ENCODE measurements around the gene ELP1. TPM values are rescaled to one million over a fixed set of nuclear protein-coding genes. Genes with fewer than 3 reads are reported as not detected.

Gene ELP1
- total RNA-seq, 4 donors from 2014 or later, result 15.2 to 23.3 (median 18.9) TPM

GRCh38 chr9:108859459-108860114 lies 74.3 kb downstream of the ELP1 start:
- no peak for TF ChIP-seq POLR2AphosphoS5 (IDR thresholded peaks at IDR 0.05)
- TF ChIP-seq CTCF (IDR thresholded peaks at IDR 0.05), result no peak
- TF ChIP-seq EP300 (IDR thresholded peaks at IDR 0.05), result no peak
- TF ChIP-seq POLR2A (IDR thresholded peaks at IDR 0.05), result no peak
- H3K27me3 ChIP-seq, result no peaks in the 10 kb centered on the region
- H3K9me3 ChIP-seq, result no peaks in the 10 kb centered on the region
- H3K4me3 ChIP-seq, result no peak overlapping the region
- no peaks in the 10 kb centered on the region for H3K36me3 ChIP-seq
- H3K27ac ChIP-seq, result no peak overlapping the region
- H3K4me1 ChIP-seq, result no peaks in the 10 kb centered on the region
- ATAC-seq, result no peak
- WGBS, 2 donors (ENCODE audit: low coverage in 1 of 2), result 80 to 86% methylated on average over 1 to 2 of the region's 3 CpGs

GRCh38 chr9:108857572-108857971 lies 76.4 kb downstream of the ELP1 start:
- Histone ChIP-seq H3K27ac (no peak overlapping the region), H3K9me3 (no peaks in the 10 kb centered on the region), H3K36me3 (no peaks in the 10 kb centered on the region), H3K4me3 (no peak overlapping the region), H3K27me3 (no peaks in the 10 kb centered on the region), H3K4me1 (no peaks in the 10 kb centered on the region)
- ATAC-seq, result no peak
- WGBS, 2 donors (ENCODE audit: low coverage in 1 of 2), result 79 to 100% methylated on average over 3 to 6 of the region's 6 CpGs
- TF ChIP-seq EP300 (IDR thresholded peaks at IDR 0.05) (no peak), POLR2A (IDR thresholded peaks at IDR 0.05) (no peak), POLR2AphosphoS5 (IDR thresholded peaks at IDR 0.05) (no peak), CTCF (IDR thresholded peaks at IDR 0.05) (no peak)

GRCh38 chr9:108855888-108856287 lies 78.0 kb downstream of the ELP1 start, which contains the start of gene ACTL7B:
ACTL7B (minus strand) TSS chr9:108855986; CDS start chr9:108855930, 56 bp downstream.
- H3K4me3 ChIP-seq, result no peak within 1 kb of the TSS
- H3K27ac ChIP-seq, result no peak within 1 kb of the TSS
- WGBS, 2 donors (ENCODE audit: low coverage in 1 of 2), result 85 to 90% methylated on average over 3 to 4 of the region's 7 CpGs
- H3K9me3 ChIP-seq, result no peaks in the 10 kb centered on the region
- no peaks in the 10 kb centered on the region for H3K36me3 ChIP-seq
- ATAC-seq, result no peak
- no peaks in the 10 kb centered on the region for H3K27me3 ChIP-seq
- TF ChIP-seq CTCF (IDR thresholded peaks at IDR 0.05), result no peak
- no peak for TF ChIP-seq POLR2A (IDR thresholded peaks at IDR 0.05)
- TF ChIP-seq EP300 (IDR thresholded peaks at IDR 0.05), result no peak
- no peak for TF ChIP-seq POLR2AphosphoS5 (IDR thresholded peaks at IDR 0.05)
- H3K4me1 ChIP-seq, result no peaks in the 10 kb centered on the region

- Histone ChIP-seq H3K27ac (no peak overlapping the region), H3K9me3 (no peaks in the 10 kb centered on the region), H3K4me3 (no peak overlapping the region), H3K4me1 (no peaks in the 10 kb centered on the region), H3K36me3 (no peaks in the 10 kb centered on the region), H3K27me3 (no peaks in the 10 kb centered on the region)
- 100% methylated on average over 2 of the region's 25 CpGs; no CpG with 5 or more reads in 1 of the 2 donors for WGBS, 2 donors (ENCODE audit: low coverage in 1 of 2)
- ATAC-seq, result no peak
- no peak for TF ChIP-seq POLR2AphosphoS5 (IDR thresholded peaks at IDR 0.05)
Observed at GRCh38 chr9:108855529-108855886, 78.4 kb downstream of the ELP1 start.

GRCh38 chr9:108854641-108855528 lies 79.0 kb downstream of the ELP1 start:
- Histone ChIP-seq H3K4me3 (no peak overlapping the region), H3K27me3 (no peaks in the 10 kb centered on the region), H3K4me1 (no peaks in the 10 kb centered on the region), H3K36me3 (no peaks in the 10 kb centered on the region), H3K9me3 (no peaks in the 10 kb centered on the region), H3K27ac (no peak overlapping the region)
- TF ChIP-seq POLR2AphosphoS5 (IDR thresholded peaks at IDR 0.05) (no peak), CTCF (IDR thresholded peaks at IDR 0.05) (no peak), EP300 (IDR thresholded peaks at IDR 0.05) (no peak), POLR2A (IDR thresholded peaks at IDR 0.05) (no peak)
- WGBS, 2 donors (ENCODE audit: low coverage in 1 of 2), result no CpG with 5 or more reads among the region's 59 CpGs
- no peak for ATAC-seq
